Measurements from ENCODE around the gene ASAP2. TPM values are rescaled to one million over a fixed set of nuclear protein-coding genes. Genes with fewer than 3 reads are reported as not detected.
"Not testable (repeated sequence)": the region's sequence is repeated elsewhere in the genome, so short reads cannot be mapped to it uniquely, and the experiment has no call there.

ASAP2 gene
- total and polyA plus RNA-seq, 4 experiments from 2014 or later = not detected

DNA sequence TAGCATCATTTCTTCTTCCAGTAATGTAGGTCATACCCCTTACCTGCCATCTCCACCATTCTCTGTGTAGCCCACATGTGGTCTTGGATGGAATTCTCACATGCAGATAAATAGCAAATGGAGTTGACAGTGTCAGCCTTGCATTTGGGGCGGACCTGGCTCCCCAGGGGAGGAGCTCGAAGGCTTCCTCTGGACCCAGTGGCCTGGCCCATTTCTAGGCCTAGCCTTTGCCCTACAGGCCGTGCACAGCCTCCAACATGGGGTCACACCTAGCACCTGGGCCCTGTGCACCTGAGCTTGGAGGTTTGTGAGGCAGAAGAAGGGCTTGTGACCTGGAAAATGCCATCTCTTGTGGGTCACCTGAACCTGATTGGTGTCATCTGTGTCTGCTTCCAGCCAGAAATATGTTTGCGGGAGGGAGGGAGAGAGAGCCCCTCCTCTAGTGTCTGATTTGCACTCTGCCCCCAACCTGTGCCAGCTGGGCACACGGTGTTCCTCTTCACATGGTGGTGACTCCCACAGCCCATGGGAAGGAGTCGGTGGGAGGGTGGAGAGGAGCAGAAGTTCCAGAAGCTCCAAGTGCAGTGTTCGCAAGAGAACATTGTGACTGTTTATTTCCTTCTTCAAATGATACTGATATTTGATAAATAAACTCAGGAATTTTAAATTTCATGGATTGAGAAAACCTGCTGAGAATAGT is 183.7 kb downstream of the ASAP2 start:
- POLR2A ChIA-PET (ENCODE audit: partially characterized antibody) = no interaction called here
- CTCF ChIA-PET (ENCODE audit: partially characterized antibody) = no interaction called here
- H3K4me1 Mint-ChIP-seq = no peaks in the 10 kb centered on the region
- no peak overlapping the region for H3K27ac Mint-ChIP-seq
- Histone ChIP-seq H3K36me3 (ENCODE audit: insufficient read depth, low read length) (no peaks in the 10 kb centered on the region), H3K27me3 (ENCODE audit: insufficient read depth, low read length) (no peaks in the 10 kb centered on the region), H3K27ac (ENCODE audit: low read depth, low read length) (no peak overlapping the region), H3K9me3 (ENCODE audit: control insufficient read depth in 1 of 2, low read length in 2 of 2) (no peaks in the 10 kb centered on the region), H3K4me1 (ENCODE audit: insufficient read depth, low read length) (no peaks in the 10 kb centered on the region), H3K4me3 (ENCODE audit: low read length in 2 of 2) (no peak overlapping the region)
- H3K36me3 Mint-ChIP-seq = no peaks in the 10 kb centered on the region
- H3K9me3 Mint-ChIP-seq = no peaks in the 10 kb centered on the region
- H3K4me3 Mint-ChIP-seq = no peak overlapping the region
- intact Hi-C loops (cut with micrococcal nuclease) = no loop called here
- DNase-seq = no peak
- H3K27me3 Mint-ChIP-seq = no peaks in the 10 kb centered on the region

DNA sequence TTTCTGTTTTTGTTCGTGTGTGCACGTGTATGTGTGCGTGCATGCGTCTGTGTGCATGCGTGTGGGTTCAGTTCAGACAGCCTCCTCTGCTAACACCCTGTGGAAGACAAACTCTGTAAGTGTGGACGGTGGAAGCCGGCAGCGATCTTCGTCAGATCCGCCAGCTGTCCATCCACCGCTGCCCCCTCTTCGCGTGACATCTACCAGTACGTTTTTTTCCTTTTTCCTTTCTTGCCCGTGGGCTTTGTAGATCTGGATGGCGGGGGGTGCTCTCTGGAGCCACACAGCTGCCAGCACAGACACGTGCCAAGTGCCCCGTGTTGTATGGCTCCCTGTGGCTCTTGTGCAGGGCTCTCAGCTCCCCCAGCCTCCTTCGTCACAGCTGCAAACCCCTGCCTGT is 184.4 kb downstream of the ASAP2 start:
- H3K36me3 ChIP-seq (ENCODE audit: insufficient read depth, low read length) = no peaks in the 10 kb centered on the region
- DNase-seq = no peak
- H3K9me3 Mint-ChIP-seq = no peaks in the 10 kb centered on the region
- ChIA-PET CTCF (ENCODE audit: partially characterized antibody) (no interaction called here), POLR2A (ENCODE audit: partially characterized antibody) (no interaction called here)
- no peaks in the 10 kb centered on the region for H3K27me3 Mint-ChIP-seq
- H3K9me3 ChIP-seq (ENCODE audit: control insufficient read depth in 1 of 2, low read length in 2 of 2) = no peaks in the 10 kb centered on the region
- no peaks in the 10 kb centered on the region for H3K4me1 Mint-ChIP-seq
- no peak overlapping the region for H3K27ac Mint-ChIP-seq
- no peak overlapping the region for H3K4me3 Mint-ChIP-seq
- H3K27ac ChIP-seq (ENCODE audit: low read depth, low read length) = no peak overlapping the region
- H3K36me3 Mint-ChIP-seq = no peaks in the 10 kb centered on the region
- no peaks in the 10 kb centered on the region for H3K27me3 ChIP-seq (ENCODE audit: insufficient read depth, low read length)
- intact Hi-C loops (cut with micrococcal nuclease) = no loop called here
- no peak overlapping the region for H3K4me3 ChIP-seq (ENCODE audit: low read length in 2 of 2)
- H3K4me1 ChIP-seq (ENCODE audit: insufficient read depth, low read length) = no peaks in the 10 kb centered on the region

DNA sequence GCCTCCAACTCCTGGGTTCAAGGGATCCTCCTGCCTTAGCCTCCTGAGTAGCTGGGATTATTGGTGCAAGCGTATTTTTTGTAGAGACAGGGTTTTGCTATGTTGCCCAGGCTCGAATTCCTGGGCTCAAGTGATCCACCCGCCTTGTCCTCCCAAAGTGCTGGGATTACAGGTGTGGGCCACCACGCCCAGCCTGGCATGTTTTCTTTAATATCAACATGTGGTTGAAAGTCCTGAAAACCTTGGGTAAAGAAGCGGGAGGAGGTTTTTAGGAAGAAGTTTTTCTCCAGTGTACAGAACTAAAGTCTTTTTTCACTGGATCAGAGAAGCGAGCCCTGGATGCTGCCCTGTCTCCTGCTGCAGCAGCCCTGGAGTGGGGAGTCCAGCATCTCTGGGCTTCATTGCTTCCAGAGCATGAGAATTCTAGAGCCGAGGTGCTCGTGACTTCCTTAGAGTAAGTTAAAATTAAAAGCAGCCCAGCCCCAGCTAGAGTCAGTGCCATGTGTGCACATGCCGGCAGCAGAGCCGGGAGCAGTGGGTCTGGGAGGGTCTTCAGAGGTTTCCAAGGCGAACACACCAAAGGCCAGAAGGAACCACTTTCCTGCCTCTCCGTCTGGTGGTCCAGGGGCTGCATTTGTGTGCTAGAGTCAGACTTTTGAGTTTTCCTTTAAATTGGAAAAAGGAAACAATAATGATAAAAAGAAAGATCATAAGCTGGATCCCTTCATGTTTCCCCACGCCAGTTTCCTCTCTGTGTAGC is 185.5 kb downstream of the ASAP2 start:
- ChIA-PET CTCF (ENCODE audit: partially characterized antibody) (no interaction called here), POLR2A (ENCODE audit: partially characterized antibody) (no interaction called here)
- intact Hi-C loops (cut with micrococcal nuclease) = no loop called here
- Mint-ChIP-seq H3K9me3 (no peaks in the 10 kb centered on the region), H3K4me1 (no peaks in the 10 kb centered on the region), H3K4me3 (no peak overlapping the region), H3K27me3 (no peaks in the 10 kb centered on the region), H3K36me3 (no peaks in the 10 kb centered on the region), H3K27ac (no peak overlapping the region)
- H3K4me1 ChIP-seq (ENCODE audit: insufficient read depth, low read length) = no peaks in the 10 kb centered on the region
- no peak overlapping the region for H3K27ac ChIP-seq (ENCODE audit: low read depth, low read length)
- no peaks in the 10 kb centered on the region for H3K27me3 ChIP-seq (ENCODE audit: insufficient read depth, low read length)
- no peak overlapping the region for H3K4me3 ChIP-seq (ENCODE audit: low read length in 2 of 2)
- no peaks in the 10 kb centered on the region for H3K9me3 ChIP-seq (ENCODE audit: control insufficient read depth in 1 of 2, low read length in 2 of 2)
- no peaks in the 10 kb centered on the region for H3K36me3 ChIP-seq (ENCODE audit: insufficient read depth, low read length)
- DNase-seq = no peak

DNA sequence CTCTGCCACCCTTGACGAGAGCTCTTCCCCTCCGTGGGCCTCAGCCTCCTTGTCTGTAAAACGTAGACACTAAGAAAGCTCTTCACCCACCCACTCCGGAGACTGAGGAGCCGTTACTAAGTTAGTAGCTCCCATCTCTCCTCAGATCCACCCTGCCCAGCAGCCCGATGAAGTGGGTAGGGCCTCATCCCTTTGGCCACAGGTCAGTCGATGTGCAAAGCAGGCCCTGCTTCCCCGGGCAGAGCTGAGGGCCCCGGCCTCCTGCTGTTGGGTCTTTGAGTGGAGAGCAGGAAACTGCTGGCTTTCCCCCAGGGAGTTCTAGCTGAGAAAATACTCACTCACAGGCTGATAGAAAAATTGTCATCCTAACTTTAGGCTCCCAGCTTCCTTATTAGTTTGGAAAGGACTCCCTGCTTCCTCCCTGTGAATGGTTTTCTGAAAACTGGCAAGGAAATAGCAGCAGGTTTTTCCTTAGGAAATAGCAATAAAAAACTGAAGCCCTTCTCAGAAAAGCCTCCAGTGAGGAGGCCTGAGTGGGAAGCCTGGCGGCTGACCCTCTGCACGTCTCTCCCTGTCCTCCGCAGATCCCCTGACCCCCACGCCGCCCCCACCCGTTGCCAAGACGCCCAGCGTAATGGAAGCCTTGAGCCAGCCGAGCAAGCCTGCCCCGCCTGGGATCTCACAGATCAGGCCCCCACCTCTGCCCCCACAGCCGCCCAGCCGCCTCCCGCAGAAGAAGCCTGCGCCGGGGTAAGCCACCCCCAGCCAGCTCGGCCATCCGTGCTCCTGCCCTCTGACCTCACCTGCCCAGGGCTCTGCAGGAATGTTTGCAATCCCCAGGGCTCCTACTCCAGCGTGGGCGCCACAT is 186.5 kb downstream of the ASAP2 start:
- Mint-ChIP-seq H3K9me3 (no peaks in the 10 kb centered on the region), H3K36me3 (no peaks in the 10 kb centered on the region), H3K27me3 (no peaks in the 10 kb centered on the region), H3K27ac (no peak overlapping the region), H3K4me1 (no peaks in the 10 kb centered on the region), H3K4me3 (no peak overlapping the region)
- POLR2A ChIA-PET (ENCODE audit: partially characterized antibody) = no interaction called here
- Histone ChIP-seq H3K36me3 (ENCODE audit: insufficient read depth, low read length) (no peaks in the 10 kb centered on the region), H3K27ac (ENCODE audit: low read depth, low read length) (no peak overlapping the region), H3K4me3 (ENCODE audit: low read length in 2 of 2) (no peak overlapping the region), H3K27me3 (ENCODE audit: insufficient read depth, low read length) (no peaks in the 10 kb centered on the region), H3K9me3 (ENCODE audit: control insufficient read depth in 1 of 2, low read length in 2 of 2) (no peaks in the 10 kb centered on the region), H3K4me1 (ENCODE audit: insufficient read depth, low read length) (no peaks in the 10 kb centered on the region)
- DNase-seq = no peak
- CTCF ChIA-PET (ENCODE audit: partially characterized antibody) = no interaction called here
- intact Hi-C loops (cut with micrococcal nuclease) = no loop called here

DNA sequence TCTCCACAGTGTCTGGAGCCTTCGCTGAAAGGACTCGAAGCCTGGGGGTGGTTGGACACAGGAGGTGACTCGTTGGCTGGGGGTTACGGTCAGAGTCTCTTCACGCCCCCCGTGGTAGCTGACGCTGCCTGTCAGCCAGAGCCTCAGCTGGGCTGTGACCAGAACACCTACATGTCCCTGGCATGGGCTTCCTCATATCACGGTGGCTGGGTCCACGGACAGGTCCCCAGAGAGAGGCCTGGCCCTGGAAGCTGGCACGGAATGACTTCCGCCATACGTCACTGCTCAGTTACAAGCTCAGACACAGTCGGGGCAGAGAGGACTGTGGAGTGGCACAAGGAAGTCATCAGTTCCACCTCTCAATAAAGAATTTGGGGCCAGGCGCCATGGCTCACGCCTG is 188.2 kb downstream of the ASAP2 start:
- Mint-ChIP-seq H3K36me3 (no peaks in the 10 kb centered on the region), H3K27ac (no peak overlapping the region), H3K4me3 (no peak overlapping the region), H3K4me1 (no peaks in the 10 kb centered on the region), H3K9me3 (no peaks in the 10 kb centered on the region), H3K27me3 (no peaks in the 10 kb centered on the region)
- Histone ChIP-seq H3K27me3 (ENCODE audit: insufficient read depth, low read length) (no peaks in the 10 kb centered on the region), H3K9me3 (ENCODE audit: control insufficient read depth in 1 of 2, low read length in 2 of 2) (no peaks in the 10 kb centered on the region), H3K4me3 (ENCODE audit: low read length in 2 of 2) (no peak overlapping the region), H3K27ac (ENCODE audit: low read depth, low read length) (no peak overlapping the region), H3K36me3 (ENCODE audit: insufficient read depth, low read length) (no peaks in the 10 kb centered on the region), H3K4me1 (ENCODE audit: insufficient read depth, low read length) (no peaks in the 10 kb centered on the region)
- no peak for DNase-seq
- intact Hi-C loops (cut with micrococcal nuclease) = no loop called here
- CTCF ChIA-PET (ENCODE audit: partially characterized antibody) = no interaction called here
- POLR2A ChIA-PET (ENCODE audit: partially characterized antibody) = no interaction called here

DNA sequence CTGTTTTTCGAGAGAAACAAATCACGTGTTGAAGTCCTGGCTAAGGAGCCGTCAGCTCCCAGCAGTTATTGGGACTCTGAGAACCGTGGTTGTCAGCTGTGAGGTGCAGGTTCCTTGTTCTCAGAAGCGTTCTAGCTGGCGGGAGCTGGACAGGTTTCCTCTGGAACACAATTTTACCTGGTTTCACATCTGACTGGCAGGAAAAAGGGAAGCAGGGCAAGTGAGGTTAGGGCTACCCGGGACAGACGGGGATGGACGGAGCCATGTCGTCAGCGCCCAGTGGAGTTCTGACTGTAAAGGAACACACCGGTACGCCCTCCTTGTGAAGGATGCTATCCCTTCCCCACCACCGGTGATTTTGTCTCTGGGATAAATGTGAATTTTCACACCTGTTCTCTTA is 190.6 kb downstream of the ASAP2 start:
- no peak overlapping the region for H3K27ac ChIP-seq (ENCODE audit: low read depth, low read length)
- H3K27ac Mint-ChIP-seq = no peak overlapping the region

DNA sequence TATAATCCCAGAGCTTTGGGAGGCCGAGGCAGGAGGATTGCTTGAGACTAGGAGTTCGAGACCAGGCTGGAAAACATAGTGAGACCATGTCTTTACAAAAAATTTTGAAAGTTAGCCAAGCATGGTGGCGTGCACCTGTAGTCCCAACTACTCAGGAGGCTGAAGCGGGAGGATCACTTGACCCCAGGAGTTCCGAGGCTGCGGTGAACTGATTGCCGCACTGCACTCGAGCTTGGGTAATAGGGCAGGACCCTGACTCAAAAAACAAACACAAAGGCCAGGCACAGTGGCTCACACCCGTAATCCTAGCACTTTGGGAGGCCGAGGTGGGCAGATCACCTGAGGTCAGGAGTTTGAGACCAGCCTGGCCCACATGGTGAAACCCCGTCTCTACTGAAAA is 191.6 kb downstream of the ASAP2 start:
- not testable (repeated sequence) for H3K27me3 ChIP-seq (ENCODE audit: insufficient read depth, low read length)

More for the DNA sequence above, 190.6 kb downstream of the ASAP2 start:
- Histone ChIP-seq H3K4me3 (ENCODE audit: low read length in 2 of 2) (no peak overlapping the region), H3K36me3 (ENCODE audit: insufficient read depth, low read length) (no peaks in the 10 kb centered on the region), H3K4me1 (ENCODE audit: insufficient read depth, low read length) (no peaks in the 10 kb centered on the region), H3K27me3 (ENCODE audit: insufficient read depth, low read length) (no peaks in the 10 kb centered on the region), H3K9me3 (ENCODE audit: control insufficient read depth in 1 of 2, low read length in 2 of 2) (no peaks in the 10 kb centered on the region)
- POLR2A ChIA-PET (ENCODE audit: partially characterized antibody) = no interaction called here
- Mint-ChIP-seq H3K36me3 (no peaks in the 10 kb centered on the region), H3K4me1 (peaks cover 3 to 11% (median 7%) of the 10 kb centered on the region in 4 donors), H3K9me3 (no peaks in the 10 kb centered on the region), H3K4me3 (no peak overlapping the region), H3K27me3 (no peaks in the 10 kb centered on the region)
- intact Hi-C loops (cut with micrococcal nuclease) = no loop called here
- CTCF ChIA-PET (ENCODE audit: partially characterized antibody) = no interaction called here
- DNase-seq = no peak

More for the DNA sequence above, 191.6 kb downstream of the ASAP2 start:
- H3K27ac Mint-ChIP-seq; H3K4me3 Mint-ChIP-seq; H3K36me3 ChIP-seq (ENCODE audit: insufficient read depth, low read length); H3K27ac ChIP-seq (ENCODE audit: low read depth, low read length); CTCF ChIA-PET (ENCODE audit: partially characterized antibody); H3K36me3 Mint-ChIP-seq; H3K9me3 Mint-ChIP-seq; H3K4me1 ChIP-seq (ENCODE audit: insufficient read depth, low read length); intact Hi-C loops (cut with micrococcal nuclease); H3K27me3 Mint-ChIP-seq; POLR2A ChIA-PET (ENCODE audit: partially characterized antibody); H3K9me3 ChIP-seq (ENCODE audit: control insufficient read depth in 1 of 2, low read length in 2 of 2); H3K4me3 ChIP-seq (ENCODE audit: low read length in 2 of 2); DNase-seq: not testable (repeated sequence)
- peaks cover 3 to 11% (median 7%) of the 10 kb centered on the region in 4 donors for H3K4me1 Mint-ChIP-seq

Data from CD4-positive, alpha-beta memory T cell (primary cell).